Rectal smooth muscle tissue (tissue), 1 donor: ENCODE data around the gene CLCN1.

Experiments
- H3K27ac ChIP-seq: one replicate; pipeline ENCODE4 v1.7.0; 2013; ENCODE audit warnings: low read depth, low read length, inconsistent platforms
- H3K27me3 ChIP-seq: one replicate; pipeline ENCODE4 v1.7.0; 2013; ENCODE audit warnings: low read length; ENCODE audit not compliant: control insufficient read depth, insufficient read depth
- H3K36me3 ChIP-seq: one replicate; pipeline ENCODE4 v1.7.0; 2013; ENCODE audit warnings: low read length; ENCODE audit not compliant: control insufficient read depth, insufficient read depth
- H3K4me1 ChIP-seq: one replicate; pipeline ENCODE4 v1.7.0; 2013; ENCODE audit warnings: low read length; ENCODE audit not compliant: control insufficient read depth, insufficient read depth
- H3K4me3 ChIP-seq: one replicate; pipeline ENCODE4 v1.7.0; 2013; ENCODE audit warnings: low read length
- H3K9ac ChIP-seq: one replicate; pipeline ENCODE4 v1.7.0; 2013; ENCODE audit warnings: low read length

CLCN1 gene

GRCh38 chr7:143347950-143348349 lies 32.0 kb downstream of the CLCN1 start:
- Histone ChIP-seq H3K27ac (no peak overlapping the region), H3K4me1 (no peaks in the 10 kb centered on the region), H3K4me3 (no peak overlapping the region), H3K27me3 (no peaks in the 10 kb centered on the region), H3K36me3 (no peaks in the 10 kb centered on the region), H3K9ac (no peak overlapping the region)

GRCh38 chr7:143351060-143351459 lies 35.1 kb downstream of the CLCN1 start:
- no peaks in the 10 kb centered on the region for H3K4me1 ChIP-seq
- no peak overlapping the region for H3K4me3 ChIP-seq
- H3K36me3 ChIP-seq: no peaks in the 10 kb centered on the region
- no peaks in the 10 kb centered on the region for H3K27me3 ChIP-seq
- H3K9ac ChIP-seq: no peak overlapping the region
- H3K27ac ChIP-seq: no peak overlapping the region

DNA sequence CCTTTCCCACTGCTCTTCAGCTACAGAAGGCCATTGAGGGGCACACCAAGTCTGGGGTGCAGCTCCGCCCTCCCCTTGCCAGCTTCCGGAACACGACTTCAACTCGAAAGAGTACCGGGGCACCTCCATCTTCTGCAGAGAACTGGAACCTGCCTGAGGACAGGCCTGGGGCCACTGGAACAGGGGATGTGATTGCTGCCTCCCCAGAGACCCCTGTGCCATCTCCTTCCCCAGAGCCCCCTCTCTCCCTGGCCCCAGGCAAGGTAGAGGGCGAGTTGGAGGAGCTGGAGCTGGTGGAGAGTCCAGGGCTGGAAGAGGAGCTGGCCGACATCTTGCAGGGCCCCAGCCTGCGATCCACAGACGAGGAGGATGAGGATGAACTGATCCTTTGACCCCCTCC lies 35.7 kb downstream of the CLCN1 start:
- Histone ChIP-seq H3K36me3 (no peaks in the 10 kb centered on the region), H3K4me3 (no peak overlapping the region), H3K4me1 (no peaks in the 10 kb centered on the region), H3K9ac (no peak overlapping the region), H3K27ac (no peak overlapping the region), H3K27me3 (no peaks in the 10 kb centered on the region)

DNA sequence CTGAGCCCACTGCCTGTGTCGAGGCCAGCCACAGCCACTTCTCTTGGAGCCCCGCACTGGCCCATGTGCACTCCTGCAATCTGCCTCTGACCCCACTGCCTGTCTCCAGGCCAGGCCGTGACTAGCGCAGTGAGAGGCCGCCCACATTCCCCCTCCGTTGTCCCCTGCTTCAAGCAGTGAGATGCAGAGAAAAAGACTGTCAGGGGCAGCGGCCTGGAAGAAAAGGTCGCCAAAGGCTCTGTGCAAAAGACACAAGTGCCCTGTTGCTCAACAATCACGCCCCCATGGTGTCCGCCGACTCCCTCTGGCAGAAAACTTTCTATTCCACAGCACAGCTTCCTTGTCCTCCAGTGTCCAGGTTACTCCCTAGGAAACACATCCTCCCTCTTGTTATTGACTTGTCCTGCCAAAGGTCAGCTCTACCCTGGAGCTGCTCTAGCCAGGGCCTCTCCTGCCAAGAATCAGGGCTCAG lies 36.7 kb downstream of the CLCN1 start:
- H3K27me3 ChIP-seq: no peaks in the 10 kb centered on the region
- H3K36me3 ChIP-seq: no peaks in the 10 kb centered on the region
- H3K4me3 ChIP-seq: no peak overlapping the region
- H3K4me1 ChIP-seq: no peaks in the 10 kb centered on the region
- H3K9ac ChIP-seq: no peak overlapping the region
- H3K27ac ChIP-seq: no peak overlapping the region

- Histone ChIP-seq H3K27ac (no peak overlapping the region), H3K4me1 (no peaks in the 10 kb centered on the region), H3K9ac (no peak overlapping the region), H3K36me3 (no peaks in the 10 kb centered on the region), H3K27me3 (no peaks in the 10 kb centered on the region), H3K4me3 (no peak overlapping the region)
Measured at GRCh38 chr7:143354376-143354775, 38.5 kb downstream of the CLCN1 start.

DNA sequence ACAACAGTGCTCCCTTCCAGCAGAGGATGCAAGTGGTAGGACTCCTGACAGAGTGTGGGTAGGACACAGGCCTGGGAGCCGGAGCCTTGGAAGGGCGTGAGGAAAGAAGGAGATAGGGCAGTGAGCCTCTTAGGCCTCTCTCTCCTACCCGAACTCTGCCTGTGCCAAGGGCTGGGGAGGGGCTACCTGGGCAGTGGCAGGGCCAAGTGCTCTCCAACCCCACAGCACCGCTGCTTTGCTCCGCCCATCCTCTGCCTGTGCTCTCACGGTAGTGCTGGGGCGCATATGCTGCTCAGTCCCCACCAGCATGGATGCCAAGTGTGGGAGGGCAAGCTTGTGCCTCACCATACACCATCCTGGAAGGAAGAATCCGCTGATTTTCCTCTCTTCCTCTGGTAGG lies 39.1 kb downstream of the CLCN1 start:
- Histone ChIP-seq H3K9ac (no peak overlapping the region), H3K27me3 (no peaks in the 10 kb centered on the region)

GRCh38 chr7:143355450-143356385 lies 39.8 kb downstream of the CLCN1 start:
- Histone ChIP-seq H3K9ac (no peak overlapping the region), H3K4me3 (no peak overlapping the region), H3K4me1 (no peaks in the 10 kb centered on the region), H3K27me3 (peaks cover 1% of the 10 kb centered on the region), H3K36me3 (no peaks in the 10 kb centered on the region), H3K27ac (no peak overlapping the region)

More for the DNA sequence above, 39.1 kb downstream of the CLCN1 start:
- Histone ChIP-seq H3K4me1 (no peaks in the 10 kb centered on the region), H3K36me3 (no peaks in the 10 kb centered on the region), H3K27ac (no peak overlapping the region), H3K4me3 (no peak overlapping the region)

- Histone ChIP-seq H3K9ac (no peak overlapping the region), H3K4me3 (no peak overlapping the region), H3K27ac (no peak overlapping the region), H3K36me3 (no peaks in the 10 kb centered on the region), H3K4me1 (no peaks in the 10 kb centered on the region), H3K27me3 (peaks cover 4% of the 10 kb centered on the region)
Measured at GRCh38 chr7:143356414-143357050, 40.6 kb downstream of the CLCN1 start.

DNA sequence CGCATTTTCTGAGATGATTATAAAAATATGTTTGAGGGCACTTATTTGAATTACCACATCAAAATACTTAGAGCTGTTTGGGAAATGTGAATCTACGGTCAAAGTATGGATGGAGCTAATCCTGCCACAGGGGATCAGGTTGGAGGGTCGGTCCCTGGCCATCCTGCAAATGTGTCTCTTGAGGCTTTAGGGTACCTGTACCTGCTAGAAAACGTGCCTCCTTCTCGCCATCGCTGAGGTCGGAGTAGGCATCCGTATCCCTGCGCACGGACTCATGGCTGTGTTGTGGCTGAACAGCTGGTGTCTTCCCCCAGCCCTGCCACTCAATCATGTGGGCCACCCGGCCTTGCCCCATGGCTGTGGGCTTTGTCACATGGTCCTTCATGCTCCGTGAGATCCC lies 42.7 kb downstream of the CLCN1 start:
- Histone ChIP-seq H3K27ac (no peak overlapping the region), H3K27me3 (peaks cover 4% of the 10 kb centered on the region), H3K36me3 (no peaks in the 10 kb centered on the region)

GRCh38 chr7:143359771-143360353 lies 44.0 kb downstream of the CLCN1 start:
- no peak overlapping the region for H3K27ac ChIP-seq
- no peaks in the 10 kb centered on the region for H3K4me1 ChIP-seq
- peaks cover 4% of the 10 kb centered on the region for H3K27me3 ChIP-seq
- no peaks in the 10 kb centered on the region for H3K36me3 ChIP-seq
- H3K9ac ChIP-seq: no peak overlapping the region
- no peak overlapping the region for H3K4me3 ChIP-seq

More for the DNA sequence above, 42.7 kb downstream of the CLCN1 start:
- Histone ChIP-seq H3K4me1 (no peaks in the 10 kb centered on the region), H3K4me3 (no peak overlapping the region), H3K9ac (no peak overlapping the region)

- H3K27me3 ChIP-seq: peaks cover 4% of the 10 kb centered on the region
- no peak overlapping the region for H3K9ac ChIP-seq
Measured at GRCh38 chr7:143360788-143361551, 45.1 kb downstream of the CLCN1 start.

More at GRCh38 chr7:143360788-143361551, 45.1 kb downstream of the CLCN1 start:
- no peak overlapping the region for H3K4me3 ChIP-seq
- H3K4me1 ChIP-seq: no peaks in the 10 kb centered on the region
- no peak overlapping the region for H3K27ac ChIP-seq
- no peaks in the 10 kb centered on the region for H3K36me3 ChIP-seq
